HEK293 (cell line): Measurements from ENCODE around the gene HEPHL1.

Source experiments
- BCL11B ChIP-seq: fragments of 450-650 bp; formaldehyde crosslinking; IDR thresholded peaks from 2 replicates; pipeline ENCODE4 v1.5.1; 2016; ENCODE audit warnings: low read depth, missing biosample characterization, missing genetic modification characterization
- BCL6B ChIP-seq: fragments of 450-650 bp; formaldehyde crosslinking; IDR thresholded peaks from 2 replicates; pipeline ENCODE4 v1.5.1; 2017; ENCODE audit warnings: missing biosample characterization, missing genetic modification characterization
- MYNN ChIP-seq: fragments of 450-650 bp; formaldehyde crosslinking; IDR thresholded peaks from 2 replicates; pipeline ENCODE4 v1.5.1; 2016; ENCODE audit warnings: missing biosample characterization, missing genetic modification characterization, borderline replicate concordance
- MZF1 ChIP-seq: fragments of 450-650 bp; formaldehyde crosslinking; IDR thresholded peaks from 2 replicates; pipeline ENCODE4 v1.5.1; 2017; ENCODE audit warnings: missing biosample characterization, missing genetic modification characterization, borderline replicate concordance
- ZEB2 ChIP-seq: fragments of 450-650 bp; formaldehyde crosslinking; IDR thresholded peaks from 2 replicates; pipeline ENCODE4 v1.5.1; 2016; ENCODE audit warnings: missing biosample characterization, missing genetic modification characterization
- ZNF175 ChIP-seq: fragments of 450-650 bp; formaldehyde crosslinking; IDR thresholded peaks from 2 replicates; pipeline ENCODE4 v1.5.1; 2016; ENCODE audit warnings: missing biosample characterization, missing genetic modification characterization
- ZNF391 ChIP-seq: fragments of 450-650 bp; formaldehyde crosslinking; IDR thresholded peaks from 2 replicates; pipeline ENCODE4 v1.5.1; 2016; ENCODE audit warnings: low read depth, missing biosample characterization, missing genetic modification characterization, borderline replicate concordance
- ZNF48 ChIP-seq: fragments of 450-650 bp; formaldehyde crosslinking; IDR thresholded peaks from 2 replicates; pipeline ENCODE4 v1.5.1; 2016; ENCODE audit warnings: missing biosample characterization, missing genetic modification characterization
- ZNF555 ChIP-seq: fragments of 450-650 bp; formaldehyde crosslinking; conservative IDR thresholded peaks from 2 replicates; pipeline ENCODE4 v1.5.1; 2017; ENCODE audit warnings: missing biosample characterization, mild to moderate bottlenecking, missing genetic modification characterization, inconsistent platforms
- ZNF76 ChIP-seq: fragments of 450-650 bp; formaldehyde crosslinking; IDR thresholded peaks from 2 replicates; pipeline ENCODE4; 2016; ENCODE audit warnings: low read depth, missing biosample characterization, missing genetic modification characterization, borderline replicate concordance
- ZNF791 ChIP-seq: fragments of 450-650 bp; formaldehyde crosslinking; IDR thresholded peaks from 2 replicates; pipeline ENCODE4 v1.5.1; 2016; ENCODE audit warnings: missing biosample characterization, missing genetic modification characterization
- TF ChIP-seq, protein P1 (sequence below): fragments of 450-650 bp; formaldehyde crosslinking; IDR thresholded peaks from 2 replicates; pipeline ENCODE4 v1.5.1; 2016; ENCODE audit warnings: missing biosample characterization, missing genetic modification characterization
- TF ChIP-seq, protein P2 (sequence below): fragments of 450-650 bp; formaldehyde crosslinking; IDR thresholded peaks from 2 replicates; pipeline ENCODE4 v1.5.1; 2016; ENCODE audit warnings: missing biosample characterization, missing genetic modification characterization
- TF ChIP-seq, protein P3 (sequence below): fragments of 450-650 bp; formaldehyde crosslinking; IDR thresholded peaks from 2 replicates; pipeline ENCODE4 v1.5.1; 2017; ENCODE audit warnings: missing biosample characterization, mild to moderate bottlenecking, missing genetic modification characterization, moderate library complexity

GRCh38 chr11:94150704-94151685 is 129.8 kb downstream of the HEPHL1 start:
- no peak for TF ChIP-seq ZNF48 (tag by site-specific recombination)
- TF ChIP-seq, protein P1, sequence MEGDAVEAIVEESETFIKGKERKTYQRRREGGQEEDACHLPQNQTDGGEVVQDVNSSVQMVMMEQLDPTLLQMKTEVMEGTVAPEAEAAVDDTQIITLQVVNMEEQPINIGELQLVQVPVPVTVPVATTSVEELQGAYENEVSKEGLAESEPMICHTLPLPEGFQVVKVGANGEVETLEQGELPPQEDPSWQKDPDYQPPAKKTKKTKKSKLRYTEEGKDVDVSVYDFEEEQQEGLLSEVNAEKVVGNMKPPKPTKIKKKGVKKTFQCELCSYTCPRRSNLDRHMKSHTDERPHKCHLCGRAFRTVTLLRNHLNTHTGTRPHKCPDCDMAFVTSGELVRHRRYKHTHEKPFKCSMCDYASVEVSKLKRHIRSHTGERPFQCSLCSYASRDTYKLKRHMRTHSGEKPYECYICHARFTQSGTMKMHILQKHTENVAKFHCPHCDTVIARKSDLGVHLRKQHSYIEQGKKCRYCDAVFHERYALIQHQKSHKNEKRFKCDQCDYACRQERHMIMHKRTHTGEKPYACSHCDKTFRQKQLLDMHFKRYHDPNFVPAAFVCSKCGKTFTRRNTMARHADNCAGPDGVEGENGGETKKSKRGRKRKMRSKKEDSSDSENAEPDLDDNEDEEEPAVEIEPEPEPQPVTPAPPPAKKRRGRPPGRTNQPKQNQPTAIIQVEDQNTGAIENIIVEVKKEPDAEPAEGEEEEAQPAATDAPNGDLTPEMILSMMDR (tag by site-specific recombination): no peak
- no peak for TF ChIP-seq ZNF791
- no peak for TF ChIP-seq ZNF76
- 0 out of 2 replicates have a peak, but pooled peaks have one; percentile 13 for TF ChIP-seq MZF1 (tag by site-specific recombination)
- no peak for TF ChIP-seq MYNN (tag by site-specific recombination)
- TF ChIP-seq ZEB2 (tag by site-specific recombination): no peak
- TF ChIP-seq, protein P2, sequence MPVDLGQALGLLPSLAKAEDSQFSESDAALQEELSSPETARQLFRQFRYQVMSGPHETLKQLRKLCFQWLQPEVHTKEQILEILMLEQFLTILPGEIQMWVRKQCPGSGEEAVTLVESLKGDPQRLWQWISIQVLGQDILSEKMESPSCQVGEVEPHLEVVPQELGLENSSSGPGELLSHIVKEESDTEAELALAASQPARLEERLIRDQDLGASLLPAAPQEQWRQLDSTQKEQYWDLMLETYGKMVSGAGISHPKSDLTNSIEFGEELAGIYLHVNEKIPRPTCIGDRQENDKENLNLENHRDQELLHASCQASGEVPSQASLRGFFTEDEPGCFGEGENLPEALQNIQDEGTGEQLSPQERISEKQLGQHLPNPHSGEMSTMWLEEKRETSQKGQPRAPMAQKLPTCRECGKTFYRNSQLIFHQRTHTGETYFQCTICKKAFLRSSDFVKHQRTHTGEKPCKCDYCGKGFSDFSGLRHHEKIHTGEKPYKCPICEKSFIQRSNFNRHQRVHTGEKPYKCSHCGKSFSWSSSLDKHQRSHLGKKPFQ (tag by site-specific recombination): no peak
- no peak for TF ChIP-seq ZNF175 (tag by site-specific recombination)
- no peak for TF ChIP-seq ZNF555 (tag by site-specific recombination)
- TF ChIP-seq, protein P3, sequence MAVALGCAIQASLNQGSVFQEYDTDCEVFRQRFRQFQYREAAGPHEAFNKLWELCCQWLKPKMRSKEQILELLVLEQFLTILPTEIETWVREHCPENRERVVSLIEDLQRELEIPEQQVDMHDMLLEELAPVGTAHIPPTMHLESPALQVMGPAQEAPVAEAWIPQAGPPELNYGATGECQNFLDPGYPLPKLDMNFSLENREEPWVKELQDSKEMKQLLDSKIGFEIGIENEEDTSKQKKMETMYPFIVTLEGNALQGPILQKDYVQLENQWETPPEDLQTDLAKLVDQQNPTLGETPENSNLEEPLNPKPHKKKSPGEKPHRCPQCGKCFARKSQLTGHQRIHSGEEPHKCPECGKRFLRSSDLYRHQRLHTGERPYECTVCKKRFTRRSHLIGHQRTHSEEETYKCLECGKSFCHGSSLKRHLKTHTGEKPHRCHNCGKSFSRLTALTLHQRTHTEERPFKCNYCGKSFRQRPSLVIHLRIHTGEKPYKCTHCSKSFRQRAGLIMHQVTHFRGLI (tag by site-specific recombination): no peak
- TF ChIP-seq BCL11B (tag by site-specific recombination): no peak
- no peak for TF ChIP-seq BCL6B (tag by site-specific recombination)
- TF ChIP-seq ZNF391 (tag by site-specific recombination): no peak
